RWPE1 (cell line): Measurements from ENCODE around the gene NFE2L1.
"Not testable (repeated sequence)": the region's sequence is repeated elsewhere in the genome, so short reads cannot be mapped to it uniquely, and the experiment has no call there.

Source experiments
- CTCF ChIA-PET: fragments of 350-600 bp; sonication (Branson Sonifier 250); formaldehyde crosslinking; extraction: SDS; loops from one replicate; lab custom pipeline; 2021; lab: Yijun Ruan, JAX
- POLR2A ChIA-PET: fragments of 400-600 bp; formaldehyde crosslinking; extraction: SDS; loops from one replicate; lab custom pipeline; 2020; ENCODE audit warnings: antibody characterized with exemption; ENCODE audit not compliant: low non-redundant PET; lab: Yijun Ruan, JAX
- DNase-seq: peaks from one replicate; pipeline ENCODE4 v3.0.0; 2012; ENCODE audit warnings: low spot score
- H3K27ac ChIP-seq: fragments of 450-650 bp; 2 replicates; pipeline ENCODE4 v1.5.1; 2017
- CTCF ChIP-seq: fragments of 450-650 bp; conservative IDR thresholded peaks from 2 replicates; pipeline ENCODE4 v1.5.1; 2017; ENCODE audit warnings: low read depth, mild to moderate bottlenecking

NFE2L1 gene

GRCh38 chr17:48047741-48048383 lies at the start of gene NFE2L1:
NFE2L1 (plus strand) TSS chr17:48048359; CDS start chr17:48051119, 2,760 bp downstream.
- peak; percentile 98 for DNase-seq
- no peak for TF ChIP-seq CTCF
- H3K27ac ChIP-seq, result peak within 1 kb of the TSS; percentile 99
- CTCF ChIA-PET, result interaction anchor here (3.9 kb wide), 1 partner anchor 21 kb away, joined by 20 read pairs; no protein-coding TSS in a partner anchor
- POLR2A ChIA-PET, result interaction anchor here (0.7 to 1.7 kb wide), 9 partner anchors 10 to 1006 kb away, joined by 3 to 10 read pairs (median 5); no protein-coding TSS in a partner anchor

GRCh38 chr17:47999582-47999981 lies 48.6 kb upstream of the NFE2L1 start:
- ChIA-PET POLR2A (no interaction called here), CTCF (interaction anchor here (1.0 to 1.3 kb wide), 3 partner anchors 11 to 309 kb away, joined by 3 to 5 read pairs (median 3); no protein-coding TSS in a partner anchor)
- H3K27ac ChIP-seq, result no peak overlapping the region; the same call in 1 of the 2 replicates
- DNase-seq, result peak; percentile 14
- no peak for TF ChIP-seq CTCF

GRCh38 chr17:48001197-48001596 lies 47.0 kb upstream of the NFE2L1 start:
- no peak for TF ChIP-seq CTCF
- H3K27ac ChIP-seq, result no peak overlapping the region
- no peak for DNase-seq
- ChIA-PET CTCF (interaction anchor here (0.6 kb wide), 1 partner anchor 133 kb away, joined by 3 read pairs; no protein-coding TSS in a partner anchor), POLR2A (interaction anchor here (0.7 kb wide), 1 partner anchor 99 kb away, joined by 13 read pairs; no protein-coding TSS in a partner anchor)

- DNase-seq, result not testable (repeated sequence)
- POLR2A ChIA-PET, result interaction anchor here (0.7 kb wide), 1 partner anchor 99 kb away, joined by 13 read pairs; no protein-coding TSS in a partner anchor
- CTCF ChIA-PET, result interaction anchor here (0.7 kb wide), 1 partner anchor 111 kb away, joined by 3 read pairs; no protein-coding TSS in a partner anchor
- H3K27ac ChIP-seq, result peak overlapping the region; percentile 17; the same call in 1 of the 2 replicates
Observed at GRCh38 chr17:48001657-48002056, 46.5 kb upstream of the NFE2L1 start.

- CTCF ChIA-PET, result interaction anchor here (0.7 to 1.1 kb wide), 2 partner anchors 20 to 111 kb away, joined by 3 read pairs; no protein-coding TSS in a partner anchor
- TF ChIP-seq CTCF, result no peak
- H3K27ac ChIP-seq, result peak overlapping the region; percentile 54; the same call in 1 of the 2 replicates
- POLR2A ChIA-PET, result no interaction called here
- peak; percentile 40 for DNase-seq
Observed at GRCh38 chr17:48002266-48002915, 45.8 kb upstream of the NFE2L1 start.

- CTCF ChIA-PET, result interaction anchor here (0.6 to 1.1 kb wide), 3 partner anchors 21 to 156 kb away, joined by 3 to 4 read pairs (median 3); no protein-coding TSS in a partner anchor
- TF ChIP-seq CTCF, result no peak
- peak overlapping the region; percentile 54 for H3K27ac ChIP-seq
- no peak for DNase-seq
- POLR2A ChIA-PET, result no interaction called here
Observed at GRCh38 chr17:48002916-48003416, 45.2 kb upstream of the NFE2L1 start.
